Transverse colon (tissue), 4 donors: ENCODE data around the gene MICAL2.

Experiments
- EP300 ChIP-seq: sonication (generic); formaldehyde crosslinking; IDR thresholded peaks from one replicate; pipeline ENCODE4 v1.6.1; 2017; ENCODE audit warnings: antibody characterized with exemption, low read depth
- POLR2A ChIP-seq: fragments of 450-650 bp; IDR thresholded peaks from one replicate; pipeline ENCODE4 v1.6.1; 2016; ENCODE audit warnings: antibody characterized with exemption, mild to moderate bottlenecking, moderate library complexity
- POLR2AphosphoS5 ChIP-seq, 3 donors: sonication (generic); formaldehyde crosslinking; IDR thresholded peaks; one replicate each; pipeline ENCODE4 v1.6.1; 2016; ENCODE audit warnings: antibody characterized with exemption in 3 of 3
- TF ChIP-seq, protein P1 (sequence below), 5 experiments: fragments of 200-600 bp in 3 of 5; fragments of 450-650 bp in 2 of 5; sonication (generic) in 3 of 5; IDR thresholded peaks; 1 replicate in 2 of 5; 2 replicates in 3 of 5; pipeline ENCODE4 v1.5.1; 2016 to 2017; ENCODE audit warnings: antibody characterized with exemption in 5 of 5, inconsistent platforms in 3 of 5, mild to moderate bottlenecking in 2 of 5, moderate library complexity in 1 of 5

DNA sequence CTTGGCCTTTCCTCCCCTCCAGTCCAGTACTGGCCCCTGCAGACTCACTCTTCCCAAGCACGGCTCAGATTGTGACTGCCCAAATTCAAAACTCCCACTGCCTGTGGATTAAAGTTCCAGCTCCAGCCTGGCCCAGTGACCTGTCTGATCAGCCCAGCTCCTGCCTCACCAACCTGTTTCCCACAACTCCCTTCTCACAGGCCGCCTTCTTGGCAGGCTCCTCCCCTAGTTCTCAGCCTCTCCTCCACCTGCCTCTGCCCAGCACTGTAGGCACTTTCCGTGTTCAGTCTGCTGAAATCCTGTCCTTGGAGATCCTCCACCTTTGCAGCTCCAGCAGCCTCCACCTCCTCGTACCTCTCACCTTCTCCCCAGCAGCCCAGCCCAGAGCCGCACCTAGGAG is 68.6 kb downstream of the MICAL2 start:
- TF ChIP-seq, protein P1, sequence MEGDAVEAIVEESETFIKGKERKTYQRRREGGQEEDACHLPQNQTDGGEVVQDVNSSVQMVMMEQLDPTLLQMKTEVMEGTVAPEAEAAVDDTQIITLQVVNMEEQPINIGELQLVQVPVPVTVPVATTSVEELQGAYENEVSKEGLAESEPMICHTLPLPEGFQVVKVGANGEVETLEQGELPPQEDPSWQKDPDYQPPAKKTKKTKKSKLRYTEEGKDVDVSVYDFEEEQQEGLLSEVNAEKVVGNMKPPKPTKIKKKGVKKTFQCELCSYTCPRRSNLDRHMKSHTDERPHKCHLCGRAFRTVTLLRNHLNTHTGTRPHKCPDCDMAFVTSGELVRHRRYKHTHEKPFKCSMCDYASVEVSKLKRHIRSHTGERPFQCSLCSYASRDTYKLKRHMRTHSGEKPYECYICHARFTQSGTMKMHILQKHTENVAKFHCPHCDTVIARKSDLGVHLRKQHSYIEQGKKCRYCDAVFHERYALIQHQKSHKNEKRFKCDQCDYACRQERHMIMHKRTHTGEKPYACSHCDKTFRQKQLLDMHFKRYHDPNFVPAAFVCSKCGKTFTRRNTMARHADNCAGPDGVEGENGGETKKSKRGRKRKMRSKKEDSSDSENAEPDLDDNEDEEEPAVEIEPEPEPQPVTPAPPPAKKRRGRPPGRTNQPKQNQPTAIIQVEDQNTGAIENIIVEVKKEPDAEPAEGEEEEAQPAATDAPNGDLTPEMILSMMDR (IDR thresholded peaks at IDR 0.05), result no peak
- peak in 1 of 3 donors; percentile 38 for TF ChIP-seq POLR2AphosphoS5 (IDR thresholded peaks at IDR 0.05)
- peak; percentile 17 for TF ChIP-seq POLR2A
- no peak for TF ChIP-seq EP300
